SK-N-DZ (cell line): Measurements from ENCODE around the gene PDE4C.

Experiments
- DNase-seq: peaks from one replicate; pipeline ENCODE4 v3.0.0-alpha.2; 2015; ENCODE audit warnings: low spot score

Gene PDE4C

GRCh38 chr19:18198374-18198773, 27.9 kb downstream of the PDE4C start:
- DNase-seq: no peak

- DNase-seq: no peak
Measured at GRCh38 chr19:18197941-18198340, 28.3 kb downstream of the PDE4C start.

- no peak for DNase-seq
Measured at GRCh38 chr19:18197306-18197705, 28.9 kb downstream of the PDE4C start.

GRCh38 chr19:18196511-18196845, 29.8 kb downstream of the PDE4C start:
- DNase-seq: no peak

- DNase-seq: no peak
Measured at GRCh38 chr19:18194554-18195238, 31.5 kb downstream of the PDE4C start.

GRCh38 chr19:18194181-18194530, 32.1 kb downstream of the PDE4C start:
- no peak for DNase-seq

GRCh38 chr19:18193388-18194180, 32.7 kb downstream of the PDE4C start:
- DNase-seq: no peak

GRCh38 chr19:18192673-18193387, 33.4 kb downstream of the PDE4C start, which contains the start of gene MPV17L2:
Gene MPV17L2 (plus strand): TSS chr19:18193218. CDS start chr19:18193282, 64 bp downstream.
- peak; percentile 99 for DNase-seq

- no peak for DNase-seq
Measured at GRCh38 chr19:18191640-18192062, 34.6 kb downstream of the PDE4C start.

- DNase-seq: no peak
Measured at GRCh38 chr19:18190278-18190677, 36.0 kb downstream of the PDE4C start.

GRCh38 chr19:18185538-18185937, 40.7 kb downstream of the PDE4C start:
- DNase-seq: no peak

- no peak for DNase-seq
Measured at GRCh38 chr19:18183529-18183928, 42.7 kb downstream of the PDE4C start.

GRCh38 chr19:18179957-18180356, 46.3 kb downstream of the PDE4C start:
- no peak for DNase-seq

- DNase-seq: no peak
Measured at GRCh38 chr19:18176367-18177310, 49.6 kb downstream of the PDE4C start.

- DNase-seq: no peak
Measured at GRCh38 chr19:18174983-18175382, 51.3 kb downstream of the PDE4C start.
